ENCODE measurements around the gene CCHCR1. TPM values are rescaled to one million over a fixed set of nuclear protein-coding genes. Genes with fewer than 3 reads are reported as not detected.

CCHCR1 gene
- total RNA-seq, 4 donors from 2014 or later = 10.7 to 33.4 (median 16.5) TPM

- TF ChIP-seq CTCF (IDR thresholded peaks at IDR 0.05) (no peak), POLR2AphosphoS5 (IDR thresholded peaks at IDR 0.05) (no peak), EP300 (IDR thresholded peaks at IDR 0.05) (no peak), POLR2A (IDR thresholded peaks at IDR 0.05) (no peak)
- 76% methylated on average over 5 of the region's 5 CpGs for WGBS
- Histone ChIP-seq H3K27me3 (no peaks in the 10 kb centered on the region), H3K27ac (no peak overlapping the region), H3K36me3 (no peaks in the 10 kb centered on the region), H3K9me3 (no peaks in the 10 kb centered on the region), H3K4me1 (peaks cover 14% of the 10 kb centered on the region), H3K4me3 (no peak overlapping the region)
- DNase-seq (ENCODE audit: low spot score in 2 of 2) = no peak
These were observed 60.9 kb downstream of the CCHCR1 start for GRCh38 chr6:31096656-31097055.

- WGBS = 80% methylated on average over 3 of the region's 3 CpGs
- no peak overlapping the region for H3K27ac ChIP-seq
- no peak for TF ChIP-seq CTCF (IDR thresholded peaks at IDR 0.05)
- TF ChIP-seq POLR2AphosphoS5 (IDR thresholded peaks at IDR 0.05) = no peak
- TF ChIP-seq EP300 (IDR thresholded peaks at IDR 0.05) = no peak
- TF ChIP-seq POLR2A (IDR thresholded peaks at IDR 0.05) = no peak
- no peaks in the 10 kb centered on the region for H3K27me3 ChIP-seq
- no peaks in the 10 kb centered on the region for H3K9me3 ChIP-seq
- no peak overlapping the region for H3K4me3 ChIP-seq
- no peak for DNase-seq (ENCODE audit: low spot score in 2 of 2)
- no peaks in the 10 kb centered on the region for H3K36me3 ChIP-seq
- H3K4me1 ChIP-seq = peaks cover 14% of the 10 kb centered on the region
These were observed 61.4 kb downstream of the CCHCR1 start for GRCh38 chr6:31096215-31096614.

- H3K27ac ChIP-seq = peak overlapping the region; percentile 39
- H3K4me3 ChIP-seq = no peak overlapping the region
- peak in 1 of 3 donors; percentile 23 for TF ChIP-seq POLR2AphosphoS5 (IDR thresholded peaks at IDR 0.05)
- TF ChIP-seq EP300 (IDR thresholded peaks at IDR 0.05) = no peak
- TF ChIP-seq CTCF (IDR thresholded peaks at IDR 0.05) = no peak
- TF ChIP-seq POLR2A (IDR thresholded peaks at IDR 0.05) = no peak
- no peaks in the 10 kb centered on the region for H3K36me3 ChIP-seq
- DNase-seq (ENCODE audit: low spot score in 2 of 2) = no peak
- peaks cover 14% of the 10 kb centered on the region for H3K4me1 ChIP-seq
- 30% methylated on average over 3 of the region's 3 CpGs for WGBS
- no peaks in the 10 kb centered on the region for H3K27me3 ChIP-seq
- H3K9me3 ChIP-seq = no peaks in the 10 kb centered on the region
These were observed 63.2 kb downstream of the CCHCR1 start for GRCh38 chr6:31094389-31094881.

- 83% methylated on average over 12 of the region's 12 CpGs for WGBS
- Histone ChIP-seq H3K27ac (no peak overlapping the region), H3K4me1 (peaks cover 14% of the 10 kb centered on the region), H3K36me3 (no peaks in the 10 kb centered on the region), H3K4me3 (no peak overlapping the region), H3K9me3 (no peaks in the 10 kb centered on the region), H3K27me3 (no peaks in the 10 kb centered on the region)
- no peak for TF ChIP-seq POLR2AphosphoS5 (IDR thresholded peaks at IDR 0.05)
- no peak for TF ChIP-seq CTCF (IDR thresholded peaks at IDR 0.05)
- TF ChIP-seq EP300 (IDR thresholded peaks at IDR 0.05) = no peak
- no peak for TF ChIP-seq POLR2A (IDR thresholded peaks at IDR 0.05)
- DNase-seq (ENCODE audit: low spot score in 2 of 2) = no peak
These were observed 64.7 kb downstream of the CCHCR1 start for GRCh38 chr6:31092769-31093505.

Other genes with a start within 250 kb of the CCHCR1 start
- 10 to 100 TPM; 10.5 to 33.5 (median 11.3) TPM for gene GTF2H4, start 249.6 kb downstream of the CCHCR1 start, total RNA-seq
- 10 to 100 TPM; 12.6 to 22.0 (median 19.2) TPM for gene VARS2, start 243.6 kb downstream of the CCHCR1 start, total RNA-seq
- gene SFTA2, start 225.6 kb downstream of the CCHCR1 start, total RNA-seq = not detected
- gene MUCL3, start 216.8 kb downstream of the CCHCR1 start, total RNA-seq = not detected
- under 1 TPM in 1 of 4 donors, not detected in 3; 0.38 TPM for gene MUC21, start 174.1 kb downstream of the CCHCR1 start, total RNA-seq
- under 1 TPM in 1 of 4 donors, not detected in 3; 0.18 TPM for gene MUC22, start 147.3 kb downstream of the CCHCR1 start, total RNA-seq
- 10 to 100 TPM in 2 of 4 donors, 1 to 10 TPM in 2; 5.5 to 20.7 (median 8.8) TPM for gene C6orf15, start 45.2 kb downstream of the CCHCR1 start, total RNA-seq
- 10 to 100 TPM in 1 of 4 donors, 1 to 10 TPM in 3; 4.1 to 15.8 (median 5.5) TPM for gene PSORS1C1, start 43.0 kb downstream of the CCHCR1 start, total RNA-seq
- 100 to 1,000 TPM in 3 of 4 donors, 10 to 100 TPM in 1; 16.3 to 598 (median 403) TPM for gene CDSN, start 37.4 kb downstream of the CCHCR1 start, total RNA-seq
- 10 to 100 TPM in 3 of 4 donors, 1 to 10 TPM in 1; 5.9 to 63.0 (median 27.8) TPM for gene PSORS1C2, start 18.7 kb downstream of the CCHCR1 start, total RNA-seq
- gene TCF19, start 787 bp upstream of the CCHCR1 start, total RNA-seq = 10 to 100 TPM; 14.8 to 24.3 (median 23.8) TPM
- gene POU5F1, start 12.9 kb upstream of the CCHCR1 start, total RNA-seq = 10 to 100 TPM in 1 of 4 donors, 1 to 10 TPM in 2, under 1 TPM in 1; 0.85 to 13.0 (median 7.7) TPM
- 100 to 1,000 TPM; 106 to 510 (median 336) TPM for gene HLA-C, start 114.3 kb upstream of the CCHCR1 start, total RNA-seq
- 1,000 to 10,000 TPM in 3 of 4 donors, 100 to 1,000 TPM in 1; 995 to 1,612 (median 1,279) TPM for gene HLA-B, start 199.4 kb upstream of the CCHCR1 start, total RNA-seq
- gene MICA, start 245.8 kb upstream of the CCHCR1 start, total RNA-seq = 10 to 100 TPM in 3 of 4 donors, 1 to 10 TPM in 1; 7.1 to 16.4 (median 15.2) TPM